ENCODE results near the gene ERGIC2. TPM values are rescaled to one million over a fixed set of nuclear protein-coding genes. Genes with fewer than 3 reads are reported as not detected.

ERGIC2 gene
- polyA plus RNA-seq, 3 donors, result 5.9 to 59.0 (median 52.7) TPM

DNA sequence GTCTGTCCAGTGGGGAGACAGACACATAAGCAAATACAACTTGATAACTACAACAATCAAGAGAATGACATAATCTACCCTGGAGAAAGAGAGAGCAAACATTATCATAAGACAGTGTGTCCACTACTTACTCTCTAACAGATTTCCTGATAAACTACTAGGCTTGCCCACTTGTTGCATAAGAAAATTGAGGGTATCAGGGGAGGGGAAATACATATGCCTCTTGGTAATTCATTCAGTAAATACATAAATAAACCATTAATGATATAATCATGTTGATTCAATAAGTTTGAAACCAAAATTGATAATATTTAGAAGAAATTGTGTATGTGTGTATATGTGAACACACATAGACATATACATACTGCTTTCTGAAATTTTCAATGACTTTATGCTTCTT, 76.6 kb downstream of the ERGIC2 start:
- H3K27me3 ChIP-seq (ENCODE audit: control insufficient read depth in 2 of 2, insufficient read depth in 2 of 2, low read length in 2 of 2), result no peaks in the 10 kb centered on the region
- H3K36me3 ChIP-seq (replicated peaks in 1 of 2; ENCODE audit: control insufficient read depth in 1 of 2, insufficient read depth in 2 of 2, low read length in 2 of 2), result peaks cover 5 to 19% of the 10 kb centered on the region in 2 donors
- no peaks in the 10 kb centered on the region for H3K4me1 ChIP-seq (ENCODE audit: control insufficient read depth in 1 of 2, insufficient read depth in 2 of 2, low read length in 2 of 2)
- no peak overlapping the region for H3K27ac ChIP-seq (ENCODE audit: low read depth in 1 of 2, low read length in 2 of 2)
- no peak overlapping the region for H3K4me2 ChIP-seq (replicated peaks; ENCODE audit: extremely low read depth, low read length, poor library complexity, severe bottlenecking)
- no peak overlapping the region for H2AFZ ChIP-seq (ENCODE audit: insufficient read depth, low read depth, low read length, poor library complexity, severe bottlenecking)
- TF ChIP-seq, protein P1, sequence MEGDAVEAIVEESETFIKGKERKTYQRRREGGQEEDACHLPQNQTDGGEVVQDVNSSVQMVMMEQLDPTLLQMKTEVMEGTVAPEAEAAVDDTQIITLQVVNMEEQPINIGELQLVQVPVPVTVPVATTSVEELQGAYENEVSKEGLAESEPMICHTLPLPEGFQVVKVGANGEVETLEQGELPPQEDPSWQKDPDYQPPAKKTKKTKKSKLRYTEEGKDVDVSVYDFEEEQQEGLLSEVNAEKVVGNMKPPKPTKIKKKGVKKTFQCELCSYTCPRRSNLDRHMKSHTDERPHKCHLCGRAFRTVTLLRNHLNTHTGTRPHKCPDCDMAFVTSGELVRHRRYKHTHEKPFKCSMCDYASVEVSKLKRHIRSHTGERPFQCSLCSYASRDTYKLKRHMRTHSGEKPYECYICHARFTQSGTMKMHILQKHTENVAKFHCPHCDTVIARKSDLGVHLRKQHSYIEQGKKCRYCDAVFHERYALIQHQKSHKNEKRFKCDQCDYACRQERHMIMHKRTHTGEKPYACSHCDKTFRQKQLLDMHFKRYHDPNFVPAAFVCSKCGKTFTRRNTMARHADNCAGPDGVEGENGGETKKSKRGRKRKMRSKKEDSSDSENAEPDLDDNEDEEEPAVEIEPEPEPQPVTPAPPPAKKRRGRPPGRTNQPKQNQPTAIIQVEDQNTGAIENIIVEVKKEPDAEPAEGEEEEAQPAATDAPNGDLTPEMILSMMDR (IDR thresholded peaks at IDR 0.05), result no peak
- no peaks in the 10 kb centered on the region for H3K9me3 ChIP-seq (replicated peaks in 1 of 2; ENCODE audit: control insufficient read depth in 1 of 2, insufficient read depth in 1 of 2, low read length in 2 of 2)
- no peak overlapping the region for H3K4me3 ChIP-seq (replicated peaks in 1 of 3; ENCODE audit: low read depth in 2 of 3, low read length in 3 of 3)
- H3K36me3 Mint-ChIP-seq, result peaks cover 17 to 35% of the 10 kb centered on the region in 2 donors
- no peak overlapping the region for H3K4me3 Mint-ChIP-seq
- intact Hi-C loops (cut with micrococcal nuclease), result no loop called here
- H4K20me1 ChIP-seq (ENCODE audit: insufficient read depth, low read length), result no peaks in the 10 kb centered on the region
- no peaks in the 10 kb centered on the region for H3K9me3 Mint-ChIP-seq
- no peak for DNase-seq
- H3K27me3 Mint-ChIP-seq (ENCODE audit: low read depth in 3 of 3), result no peaks in the 10 kb centered on the region
- H3K9ac ChIP-seq (ENCODE audit: insufficient read depth, low read length, poor library complexity, severe bottlenecking), result no peak overlapping the region
- peaks cover 4% of the 10 kb centered on the region for H3K4me1 Mint-ChIP-seq
- H3K27ac Mint-ChIP-seq, result no peak overlapping the region
- no peaks in the 10 kb centered on the region for H3K79me2 ChIP-seq (ENCODE audit: insufficient read depth, low read length)

DNA sequence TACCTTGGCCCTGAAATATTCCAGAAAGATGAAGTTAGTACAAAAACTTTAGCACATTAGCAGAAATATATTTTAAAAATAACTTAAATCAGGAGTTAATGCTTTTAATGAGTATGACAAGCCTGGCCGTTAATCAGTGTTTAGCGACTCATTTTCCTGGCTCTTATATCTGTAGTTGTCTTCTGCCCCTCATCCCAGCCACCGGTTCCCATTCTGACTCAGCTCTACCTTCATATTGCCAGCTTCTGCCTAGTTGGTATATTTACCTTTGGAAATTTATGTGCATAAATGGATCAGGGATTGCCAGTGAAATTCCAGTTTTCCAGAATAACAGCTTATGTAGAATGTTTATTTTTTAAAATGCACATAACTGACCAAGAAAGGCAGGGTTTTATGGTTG, 79.9 kb downstream of the ERGIC2 start:
- Histone ChIP-seq H3K9ac (ENCODE audit: insufficient read depth, low read length, poor library complexity, severe bottlenecking) (no peak overlapping the region), H3K27me3 (ENCODE audit: control insufficient read depth in 2 of 2, insufficient read depth in 2 of 2, low read length in 2 of 2) (no peaks in the 10 kb centered on the region), H3K9me3 (replicated peaks in 1 of 2; ENCODE audit: control insufficient read depth in 1 of 2, insufficient read depth in 1 of 2, low read length in 2 of 2) (no peaks in the 10 kb centered on the region), H3K27ac (ENCODE audit: low read depth in 1 of 2, low read length in 2 of 2) (no peak overlapping the region), H3K4me1 (ENCODE audit: control insufficient read depth in 1 of 2, insufficient read depth in 2 of 2, low read length in 2 of 2) (no peaks in the 10 kb centered on the region), H2AFZ (ENCODE audit: insufficient read depth, low read depth, low read length, poor library complexity, severe bottlenecking) (no peak overlapping the region), H4K20me1 (ENCODE audit: insufficient read depth, low read length) (no peaks in the 10 kb centered on the region), H3K4me2 (replicated peaks; ENCODE audit: extremely low read depth, low read length, poor library complexity, severe bottlenecking) (no peak overlapping the region), H3K36me3 (replicated peaks in 1 of 2; ENCODE audit: control insufficient read depth in 1 of 2, insufficient read depth in 2 of 2, low read length in 2 of 2) (peaks cover 0 to 5% of the 10 kb centered on the region in 2 donors), H3K79me2 (ENCODE audit: insufficient read depth, low read length) (no peaks in the 10 kb centered on the region), H3K4me3 (replicated peaks in 1 of 3; ENCODE audit: low read depth in 2 of 3, low read length in 3 of 3) (no peak overlapping the region)
- Mint-ChIP-seq H3K4me1 (peaks cover 4% of the 10 kb centered on the region), H3K4me3 (no peak overlapping the region), H3K36me3 (peaks cover 18 to 33% of the 10 kb centered on the region in 2 donors), H3K27ac (peak overlapping the region in 2 of 7 donors; percentile 24 to 47), H3K27me3 (ENCODE audit: low read depth in 3 of 3) (no peaks in the 10 kb centered on the region), H3K9me3 (no peaks in the 10 kb centered on the region)
- TF ChIP-seq, protein P1 (IDR thresholded peaks at IDR 0.05), result no peak
- no peak for DNase-seq
- intact Hi-C loops (cut with micrococcal nuclease), result no loop called here
- no CpG with 5 or more reads among the region's 3 CpGs for WGBS (ENCODE audit: insufficient coverage)

Data from CD14-positive monocyte (primary cell).